ENCODE measurements around the gene UBE2E2.
"Not testable (repeated sequence)": the region's sequence is repeated elsewhere in the genome, so short reads cannot be mapped to it uniquely, and the experiment has no call there.

UBE2E2 gene

DNA sequence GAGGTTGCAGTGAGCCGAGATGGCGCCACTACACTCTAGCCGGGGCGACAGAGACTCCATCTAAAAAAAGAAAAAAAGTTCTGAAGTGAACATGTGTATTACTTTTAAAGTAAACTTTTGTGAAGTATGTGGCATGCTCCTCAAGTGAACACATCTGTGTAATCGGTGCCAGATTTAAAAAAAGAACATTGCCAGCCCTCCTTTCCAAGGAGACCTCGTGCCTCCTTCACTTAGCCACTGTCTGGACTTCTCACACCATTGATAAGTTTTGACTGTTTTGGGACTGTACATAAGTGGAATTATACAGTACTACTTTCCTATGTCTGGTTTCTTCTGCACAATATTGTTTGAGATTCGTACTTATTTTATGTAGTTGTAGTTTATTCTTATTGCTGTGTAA is 140.4 kb downstream of the UBE2E2 start:
- DNase-seq (ENCODE audit: low read depth): no peak
- no peak overlapping the region for H3K4me3 ChIP-seq (ENCODE audit: low read depth, low read length)
- TF ChIP-seq, protein P1, sequence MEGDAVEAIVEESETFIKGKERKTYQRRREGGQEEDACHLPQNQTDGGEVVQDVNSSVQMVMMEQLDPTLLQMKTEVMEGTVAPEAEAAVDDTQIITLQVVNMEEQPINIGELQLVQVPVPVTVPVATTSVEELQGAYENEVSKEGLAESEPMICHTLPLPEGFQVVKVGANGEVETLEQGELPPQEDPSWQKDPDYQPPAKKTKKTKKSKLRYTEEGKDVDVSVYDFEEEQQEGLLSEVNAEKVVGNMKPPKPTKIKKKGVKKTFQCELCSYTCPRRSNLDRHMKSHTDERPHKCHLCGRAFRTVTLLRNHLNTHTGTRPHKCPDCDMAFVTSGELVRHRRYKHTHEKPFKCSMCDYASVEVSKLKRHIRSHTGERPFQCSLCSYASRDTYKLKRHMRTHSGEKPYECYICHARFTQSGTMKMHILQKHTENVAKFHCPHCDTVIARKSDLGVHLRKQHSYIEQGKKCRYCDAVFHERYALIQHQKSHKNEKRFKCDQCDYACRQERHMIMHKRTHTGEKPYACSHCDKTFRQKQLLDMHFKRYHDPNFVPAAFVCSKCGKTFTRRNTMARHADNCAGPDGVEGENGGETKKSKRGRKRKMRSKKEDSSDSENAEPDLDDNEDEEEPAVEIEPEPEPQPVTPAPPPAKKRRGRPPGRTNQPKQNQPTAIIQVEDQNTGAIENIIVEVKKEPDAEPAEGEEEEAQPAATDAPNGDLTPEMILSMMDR (IDR thresholded peaks at IDR 0.05; ENCODE audit: low read depth, low read length, missing control alignments): no peak

DNA sequence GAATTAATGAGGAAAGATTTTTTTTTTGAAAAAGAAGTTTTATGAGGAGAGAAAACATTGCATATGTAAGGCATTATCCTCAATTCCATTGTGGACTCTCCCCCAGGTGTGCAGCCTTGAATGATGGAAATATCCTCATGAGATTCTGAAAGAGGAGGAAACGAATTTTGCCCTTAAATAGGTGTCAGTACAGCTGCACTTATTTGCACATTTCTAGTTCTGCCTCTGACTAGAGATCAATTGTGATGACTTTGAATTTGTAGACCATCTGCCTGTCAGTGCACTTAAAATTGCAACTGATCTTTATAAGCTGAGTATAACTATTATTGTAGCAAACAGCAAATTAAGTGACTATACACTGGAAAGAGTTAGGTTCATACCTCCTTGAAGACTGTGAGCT is 141.8 kb downstream of the UBE2E2 start:
- H3K4me3 ChIP-seq (ENCODE audit: low read depth, low read length): no peak overlapping the region
- TF ChIP-seq, protein P1 (IDR thresholded peaks at IDR 0.05; ENCODE audit: low read depth, low read length, missing control alignments): no peak

DNA sequence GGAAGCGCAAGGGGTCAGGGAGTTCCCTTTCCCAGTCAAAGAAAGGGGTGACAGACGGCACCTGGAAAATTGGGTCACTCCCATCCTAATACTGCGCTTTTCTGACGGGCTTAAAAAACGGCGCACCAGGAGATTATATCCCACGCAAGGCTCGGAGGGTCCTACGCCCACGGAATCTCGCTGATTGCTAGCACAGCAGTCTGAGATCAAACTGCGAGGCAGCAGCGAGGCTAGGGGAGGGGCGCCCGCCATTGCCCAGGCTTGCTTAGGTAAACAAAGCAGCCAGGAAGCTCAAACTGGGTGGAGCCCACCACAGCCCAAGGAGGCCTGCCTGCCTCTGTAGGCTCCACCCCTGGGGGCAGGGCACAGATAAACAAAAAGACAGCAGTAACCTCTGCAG is 146.3 kb downstream of the UBE2E2 start:
- DNase-seq (ENCODE audit: low read depth): not testable (repeated sequence)

More for the DNA sequence above, 141.8 kb downstream of the UBE2E2 start:
- DNase-seq (ENCODE audit: low read depth): no peak

DNA sequence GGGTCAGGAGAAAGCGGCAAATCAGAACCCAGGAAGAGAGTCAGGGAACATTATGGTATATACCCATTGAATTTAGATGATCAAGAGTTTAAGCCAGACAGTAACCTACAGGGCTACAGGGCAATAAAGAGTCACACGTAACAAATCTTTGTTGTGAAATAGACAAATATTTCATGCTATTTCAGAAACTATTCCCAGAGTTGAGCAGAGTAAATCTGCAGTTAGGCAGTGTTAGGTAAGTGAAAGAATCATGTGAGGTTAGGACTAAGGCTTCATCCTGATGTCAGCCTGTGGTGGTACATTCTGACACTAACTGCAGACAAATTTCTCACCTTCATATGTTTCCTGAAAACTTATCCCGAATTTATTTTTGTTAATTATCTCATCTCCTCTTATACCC is 153.0 kb downstream of the UBE2E2 start:
- no peak overlapping the region for H3K4me3 ChIP-seq (ENCODE audit: low read depth, low read length)
- TF ChIP-seq, protein P1 (IDR thresholded peaks at IDR 0.05; ENCODE audit: low read depth, low read length, missing control alignments): no peak
- no peak for DNase-seq (ENCODE audit: low read depth)

More for the DNA sequence above, 146.3 kb downstream of the UBE2E2 start:
- not testable (repeated sequence) for H3K4me3 ChIP-seq (ENCODE audit: low read depth, low read length)

DNA sequence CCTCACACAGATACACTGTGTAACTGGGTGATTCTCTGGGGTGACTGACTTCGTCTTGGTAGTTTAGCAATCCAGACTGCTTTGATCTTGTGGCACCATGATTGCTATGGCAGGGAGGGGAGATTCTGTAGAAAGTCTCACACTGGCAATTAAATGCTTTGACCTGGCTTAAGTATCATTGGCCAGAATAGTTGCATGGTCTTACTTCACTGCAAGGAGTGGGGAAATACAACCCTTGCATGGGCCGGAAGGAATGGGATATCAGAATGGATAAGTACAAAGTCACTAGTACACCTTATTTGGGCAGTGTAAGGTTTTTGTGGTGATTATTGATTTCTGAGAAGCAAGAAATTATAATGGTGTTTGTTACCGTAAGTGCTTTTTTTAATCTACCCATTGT is 153.8 kb downstream of the UBE2E2 start:
- no peak overlapping the region for H3K4me3 ChIP-seq (ENCODE audit: low read depth, low read length)
- TF ChIP-seq, protein P1 (IDR thresholded peaks at IDR 0.05; ENCODE audit: low read depth, low read length, missing control alignments): no peak
- DNase-seq (ENCODE audit: low read depth): no peak

DNA sequence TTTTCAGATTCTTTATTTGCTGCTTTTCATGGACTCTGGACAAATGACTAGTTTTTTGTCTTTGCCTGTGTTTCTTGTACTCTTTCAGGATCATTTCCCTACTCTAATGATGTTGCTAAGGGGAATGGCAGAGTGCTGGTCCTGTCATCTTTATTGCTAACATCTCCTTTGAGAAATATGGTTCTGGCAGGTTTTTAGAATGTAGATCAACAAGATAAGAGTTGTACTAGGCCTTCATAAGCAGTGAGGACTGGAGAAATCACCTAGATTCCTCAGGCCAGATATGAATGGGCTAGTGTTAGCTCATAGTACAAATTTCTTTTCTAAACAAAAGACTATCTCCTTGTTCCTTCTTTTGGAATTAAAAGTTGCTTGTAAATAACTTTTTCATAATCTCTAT is 156.0 kb downstream of the UBE2E2 start:
- TF ChIP-seq, protein P1 (IDR thresholded peaks at IDR 0.05; ENCODE audit: low read depth, low read length, missing control alignments): no peak
- DNase-seq (ENCODE audit: low read depth): no peak
- no peak overlapping the region for H3K4me3 ChIP-seq (ENCODE audit: low read depth, low read length)

DNA sequence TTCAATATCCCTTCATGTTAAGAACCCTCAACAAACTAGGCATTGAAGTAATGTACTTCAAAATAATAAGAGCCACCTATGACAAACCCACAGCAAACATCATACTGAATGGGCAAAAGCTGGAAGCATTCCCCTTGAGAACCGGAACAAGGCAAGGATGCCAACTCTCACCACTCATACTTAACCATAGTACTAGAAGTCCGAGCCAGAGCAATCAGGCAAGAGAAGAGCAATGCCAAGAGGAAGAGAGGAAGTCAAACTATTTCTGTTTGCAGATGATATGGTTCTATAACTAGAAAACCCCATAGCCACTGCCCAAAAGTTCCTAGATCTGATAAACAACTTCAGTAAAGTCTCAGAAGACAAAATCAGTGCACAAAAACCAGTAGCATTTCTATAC is 161.9 kb downstream of the UBE2E2 start:
- DNase-seq (ENCODE audit: low read depth): no peak
- TF ChIP-seq, protein P1 (IDR thresholded peaks at IDR 0.05; ENCODE audit: low read depth, low read length, missing control alignments): no peak
- no peak overlapping the region for H3K4me3 ChIP-seq (ENCODE audit: low read depth, low read length)

DNA sequence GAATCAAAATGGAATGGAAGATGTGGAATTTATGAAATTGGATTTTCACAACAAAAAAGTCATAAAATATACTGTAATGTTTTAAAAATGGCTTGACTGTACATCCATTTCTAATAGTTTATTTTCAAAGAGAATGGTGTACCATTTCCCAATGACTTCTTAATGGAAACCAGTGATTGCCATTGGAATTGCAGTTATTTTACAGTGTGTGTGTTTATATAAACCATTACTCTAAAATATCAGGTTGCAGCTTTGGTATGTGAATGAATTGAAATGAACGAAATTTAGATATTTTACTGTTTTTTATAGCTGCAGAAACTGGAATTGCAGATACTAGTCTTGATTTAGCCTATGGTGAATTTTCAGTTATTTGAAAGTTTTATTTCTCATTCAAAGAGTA is 165.6 kb downstream of the UBE2E2 start:
- DNase-seq (ENCODE audit: low read depth): no peak
- no peak overlapping the region for H3K4me3 ChIP-seq (ENCODE audit: low read depth, low read length)
- TF ChIP-seq, protein P1 (IDR thresholded peaks at IDR 0.05; ENCODE audit: low read depth, low read length, missing control alignments): no peak
